ENCODE data around the gene PTRH1.

Gene PTRH1

GRCh38 chr9:127676638-127677037 lies 38.8 kb downstream of the PTRH1 start:
- H3K79me2 ChIP-seq (ENCODE audit: insufficient read depth, low read length), result no peaks in the 10 kb centered on the region
- H3K9me3 ChIP-seq (ENCODE audit: insufficient read depth, low read depth, low read length), result no peaks in the 10 kb centered on the region
- no peaks in the 10 kb centered on the region for H3K9me2 ChIP-seq (replicated peaks; ENCODE audit: low read depth, low read length)
- no peaks in the 10 kb centered on the region for H4K20me1 ChIP-seq (ENCODE audit: insufficient read depth, low read length, poor library complexity, severe bottlenecking)
- peaks cover 57% of the 10 kb centered on the region; the same call in 1 of the 2 replicates for H3K36me3 ChIP-seq (ENCODE audit: insufficient read depth, low read length)
- H2AFZ ChIP-seq (ENCODE audit: low read length), result no peak overlapping the region
- H3F3A ChIP-seq (ENCODE audit: low read depth), result no peaks in the 10 kb centered on the region
- H3K27me3 ChIP-seq (ENCODE audit: insufficient read depth, low read length, poor library complexity, severe bottlenecking), result no peaks in the 10 kb centered on the region
- TF ChIP-seq, protein P1, sequence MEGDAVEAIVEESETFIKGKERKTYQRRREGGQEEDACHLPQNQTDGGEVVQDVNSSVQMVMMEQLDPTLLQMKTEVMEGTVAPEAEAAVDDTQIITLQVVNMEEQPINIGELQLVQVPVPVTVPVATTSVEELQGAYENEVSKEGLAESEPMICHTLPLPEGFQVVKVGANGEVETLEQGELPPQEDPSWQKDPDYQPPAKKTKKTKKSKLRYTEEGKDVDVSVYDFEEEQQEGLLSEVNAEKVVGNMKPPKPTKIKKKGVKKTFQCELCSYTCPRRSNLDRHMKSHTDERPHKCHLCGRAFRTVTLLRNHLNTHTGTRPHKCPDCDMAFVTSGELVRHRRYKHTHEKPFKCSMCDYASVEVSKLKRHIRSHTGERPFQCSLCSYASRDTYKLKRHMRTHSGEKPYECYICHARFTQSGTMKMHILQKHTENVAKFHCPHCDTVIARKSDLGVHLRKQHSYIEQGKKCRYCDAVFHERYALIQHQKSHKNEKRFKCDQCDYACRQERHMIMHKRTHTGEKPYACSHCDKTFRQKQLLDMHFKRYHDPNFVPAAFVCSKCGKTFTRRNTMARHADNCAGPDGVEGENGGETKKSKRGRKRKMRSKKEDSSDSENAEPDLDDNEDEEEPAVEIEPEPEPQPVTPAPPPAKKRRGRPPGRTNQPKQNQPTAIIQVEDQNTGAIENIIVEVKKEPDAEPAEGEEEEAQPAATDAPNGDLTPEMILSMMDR (conservative IDR thresholded peaks at IDR 0.05; ENCODE audit: low read length), result no peak
- TF ChIP-seq EZH2phosphoT487 (IDR thresholded peaks at IDR 0.05; ENCODE audit: borderline replicate concordance), result no peak
- H3K9ac ChIP-seq (ENCODE audit: low read depth, low read length, poor library complexity, severe bottlenecking), result no peak overlapping the region
- no peak overlapping the region for H3K4me3 ChIP-seq (ENCODE audit: low read length, poor library complexity, severe bottlenecking)
- H3K4me1 ChIP-seq (ENCODE audit: insufficient read depth, low read length, poor library complexity, severe bottlenecking), result no peaks in the 10 kb centered on the region
- no peak overlapping the region for H3K4me2 ChIP-seq (ENCODE audit: low read depth, low read length, poor library complexity, severe bottlenecking)

DNA sequence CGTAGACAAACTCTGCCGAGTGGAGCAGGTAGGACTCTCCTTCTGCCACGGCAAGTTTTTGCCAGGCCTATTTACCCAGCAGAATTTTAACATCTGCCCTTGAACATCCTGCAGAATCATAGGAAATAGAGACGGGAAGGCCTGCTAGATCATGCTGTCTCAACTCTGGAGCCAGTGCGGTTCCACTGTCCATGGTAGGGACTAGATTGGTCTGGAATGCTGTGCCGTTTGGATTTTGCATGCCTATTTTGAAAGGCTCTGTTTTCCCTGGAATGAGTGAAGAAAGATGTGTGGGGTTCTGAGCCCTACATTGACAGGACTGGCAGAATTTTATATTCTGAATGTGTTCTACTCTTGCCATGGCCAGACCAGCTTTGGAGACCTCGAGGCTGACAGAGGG lies 42.2 kb downstream of the PTRH1 start:
- no peaks in the 10 kb centered on the region for H4K20me1 ChIP-seq (ENCODE audit: insufficient read depth, low read length, poor library complexity, severe bottlenecking)
- peaks cover 41% of the 10 kb centered on the region; the same call in 1 of the 2 replicates for H3K36me3 ChIP-seq (ENCODE audit: insufficient read depth, low read length)
- no peak overlapping the region for H3K4me3 ChIP-seq (ENCODE audit: low read length, poor library complexity, severe bottlenecking)
- no peaks in the 10 kb centered on the region for H3K79me2 ChIP-seq (ENCODE audit: insufficient read depth, low read length)
- no peak overlapping the region for H3K4me2 ChIP-seq (ENCODE audit: low read depth, low read length, poor library complexity, severe bottlenecking)
- H3K4me1 ChIP-seq (ENCODE audit: insufficient read depth, low read length, poor library complexity, severe bottlenecking), result no peaks in the 10 kb centered on the region
- H3K9me3 ChIP-seq (ENCODE audit: insufficient read depth, low read depth, low read length), result no peaks in the 10 kb centered on the region
- H3K9ac ChIP-seq (ENCODE audit: low read depth, low read length, poor library complexity, severe bottlenecking), result no peak overlapping the region
- no peaks in the 10 kb centered on the region for H3K27me3 ChIP-seq (ENCODE audit: insufficient read depth, low read length, poor library complexity, severe bottlenecking)
- no peak overlapping the region for H2AFZ ChIP-seq (ENCODE audit: low read length)
- TF ChIP-seq, protein P1 (conservative IDR thresholded peaks at IDR 0.05; ENCODE audit: low read length), result no peak
- no peak for TF ChIP-seq EZH2phosphoT487 (IDR thresholded peaks at IDR 0.05; ENCODE audit: borderline replicate concordance)
- no peaks in the 10 kb centered on the region for H3K9me2 ChIP-seq (replicated peaks; ENCODE audit: low read depth, low read length)
- no peaks in the 10 kb centered on the region for H3F3A ChIP-seq (ENCODE audit: low read depth)

- no peaks in the 10 kb centered on the region for H3F3A ChIP-seq (ENCODE audit: low read depth)
- H3K9me2 ChIP-seq (replicated peaks; ENCODE audit: low read depth, low read length), result no peaks in the 10 kb centered on the region
- no peak for TF ChIP-seq EZH2phosphoT487 (IDR thresholded peaks at IDR 0.05; ENCODE audit: borderline replicate concordance)
- TF ChIP-seq, protein P1 (conservative IDR thresholded peaks at IDR 0.05; ENCODE audit: low read length), result no peak
- H3K36me3 ChIP-seq (ENCODE audit: insufficient read depth, low read length), result peaks cover 51% of the 10 kb centered on the region; the same call in 1 of the 2 replicates
- no peak overlapping the region for H3K4me3 ChIP-seq (ENCODE audit: low read length, poor library complexity, severe bottlenecking)
- no peaks in the 10 kb centered on the region for H3K9me3 ChIP-seq (ENCODE audit: insufficient read depth, low read depth, low read length)
- H3K79me2 ChIP-seq (ENCODE audit: insufficient read depth, low read length), result no peaks in the 10 kb centered on the region
- H2AFZ ChIP-seq (ENCODE audit: low read length), result no peak overlapping the region
- no peaks in the 10 kb centered on the region for H3K4me1 ChIP-seq (ENCODE audit: insufficient read depth, low read length, poor library complexity, severe bottlenecking)
- no peaks in the 10 kb centered on the region for H4K20me1 ChIP-seq (ENCODE audit: insufficient read depth, low read length, poor library complexity, severe bottlenecking)
- H3K4me2 ChIP-seq (ENCODE audit: low read depth, low read length, poor library complexity, severe bottlenecking), result no peak overlapping the region
- no peak overlapping the region for H3K9ac ChIP-seq (ENCODE audit: low read depth, low read length, poor library complexity, severe bottlenecking)
- H3K27me3 ChIP-seq (ENCODE audit: insufficient read depth, low read length, poor library complexity, severe bottlenecking), result no peaks in the 10 kb centered on the region
Observed at GRCh38 chr9:127667906-127668305, 47.6 kb downstream of the PTRH1 start.

Measured in Loucy (cell line).